GM23338 (cell line): ENCODE data around the gene MYLK. TPM values are rescaled to one million over a fixed set of nuclear protein-coding genes. Genes with fewer than 3 reads are reported as not detected.

Experiments used
- ATAC-seq: fragments of 200-7000 bp; cut with Tn5 transposase; 3 replicates; pipeline ENCODE4 v1.9.1; 2020
- DNase-seq: peaks from one replicate; pipeline ENCODE4 v3.0.0-alpha.2; 2015; ENCODE audit warnings: low spot score
- H2AFZ ChIP-seq: fragments of 200-600 bp; sonication (generic); 2 replicates; pipeline ENCODE4 v1.8.0; 2016; ENCODE audit warnings: antibody characterized with exemption, mild to moderate bottlenecking, moderate library complexity
- H3F3A ChIP-seq: fragments of 200-600 bp; sonication (generic); replicated peaks from 2 replicates; pipeline ENCODE4 v1.8.0; 2017; ENCODE audit warnings: antibody characterized with exemption, mixed run types, low read depth
- H3K27ac ChIP-seq: fragments of 200-600 bp; sonication (generic); 2 replicates; pipeline ENCODE4 v1.6.1; 2016; ENCODE audit warnings: low read depth
- H3K27me3 ChIP-seq: fragments of 200-600 bp; sonication (generic); 2 replicates; pipeline ENCODE4 v1.8.0; 2016; ENCODE audit warnings: mild to moderate bottlenecking, mixed run types, moderate library complexity; ENCODE audit not compliant: insufficient read depth
- H3K36me3 ChIP-seq: fragments of 200-600 bp; sonication (generic); 2 replicates; pipeline ENCODE4 v1.8.0; 2016; ENCODE audit warnings: mild to moderate bottlenecking; ENCODE audit not compliant: insufficient read depth
- H3K4me1 ChIP-seq: fragments of 200-600 bp; sonication (generic); 2 replicates; pipeline ENCODE4 v1.8.0; 2016; ENCODE audit warnings: mild to moderate bottlenecking, moderate library complexity; ENCODE audit not compliant: insufficient read depth
- H3K4me2 ChIP-seq: fragments of 200-600 bp; sonication (generic); 2 replicates; pipeline ENCODE4 v1.7.1; 2017; ENCODE audit warnings: mixed run types
- H3K4me3 ChIP-seq: fragments of 200-600 bp; sonication (generic); 2 replicates; pipeline ENCODE4 v1.6.1; 2016; ENCODE audit warnings: mixed run types
- H3K79me2 ChIP-seq: fragments of 200-600 bp; sonication (generic); replicated peaks from 2 replicates; pipeline ENCODE4 v1.8.0; 2017; ENCODE audit warnings: mild to moderate bottlenecking; ENCODE audit not compliant: insufficient read depth
- H3K9me2 ChIP-seq: fragments of 200-600 bp; sonication (generic); 2 replicates; pipeline ENCODE4 v1.8.0; 2017; ENCODE audit not compliant: insufficient read depth
- H4K20me1 ChIP-seq: fragments of 200-600 bp; sonication (generic); replicated peaks from 2 replicates; pipeline ENCODE4 v1.8.0; 2017; ENCODE audit warnings: mild to moderate bottlenecking; ENCODE audit not compliant: insufficient read depth
- H3K27ac Mint-ChIP-seq: 2 replicates; pipeline ENCODE4 v1.8.0; 2020; ENCODE audit warnings: inconsistent platforms, mild to moderate bottlenecking, moderate library complexity, mixed read lengths
- H3K27me3 Mint-ChIP-seq: 3 replicates; pipeline ENCODE4 v1.8.0; 2022; ENCODE audit warnings: low read depth, mild to moderate bottlenecking, moderate library complexity, mixed read lengths, inconsistent platforms; ENCODE audit not compliant: insufficient read depth, poor library complexity
- H3K36me3 Mint-ChIP-seq: 3 replicates; pipeline ENCODE4 v1.8.0; 2021; ENCODE audit warnings: low read depth, mild to moderate bottlenecking, inconsistent platforms, moderate library complexity, mixed read lengths
- H3K4me1 Mint-ChIP-seq: 3 replicates; pipeline ENCODE4 v1.8.0; 2020; ENCODE audit warnings: mild to moderate bottlenecking, inconsistent platforms, mixed read lengths
- H3K4me3 Mint-ChIP-seq: 3 replicates; pipeline ENCODE4 v1.8.0; 2021; ENCODE audit warnings: moderate library complexity, mild to moderate bottlenecking, inconsistent platforms, mixed read lengths
- H3K9me3 Mint-ChIP-seq: 3 replicates; pipeline ENCODE4 v1.8.0; 2020; ENCODE audit warnings: moderate library complexity, mild to moderate bottlenecking, inconsistent platforms, mixed read lengths
- CREB1 ChIP-seq: fragments of 250-450 bp; sonication (Bioruptor Pico); IDR thresholded peaks from 2 replicates; pipeline ENCODE4 v1.5.0; 2020; ENCODE audit warnings: low read depth, mild to moderate bottlenecking, moderate library complexity
- EZH2 ChIP-seq: fragments of 200-600 bp; sonication (generic); IDR thresholded peaks from one replicate; pipeline ENCODE4 v1.8.0; 2017; ENCODE audit warnings: antibody characterized with exemption, mild to moderate bottlenecking, low read depth; ENCODE audit not compliant: unreplicated experiment
- EZH2phosphoT487 ChIP-seq: fragments of 200-600 bp; sonication (generic); IDR thresholded peaks from one replicate; pipeline ENCODE4 v1.8.1; 2018; ENCODE audit warnings: antibody characterized with exemption; ENCODE audit not compliant: unreplicated experiment
- JUNB ChIP-seq: IDR thresholded peaks from one replicate; pipeline ENCODE4 v1.6.1; 2016; ENCODE audit warnings: antibody characterized with exemption; ENCODE audit not compliant: unreplicated experiment
- NANOG ChIP-seq: IDR thresholded peaks from 2 replicates; pipeline ENCODE4 v1.6.1; 2016; ENCODE audit warnings: antibody characterized with exemption, borderline replicate concordance
- POLR2AphosphoS5 ChIP-seq: IDR thresholded peaks from 2 replicates; pipeline ENCODE4 v1.6.1; 2016; ENCODE audit warnings: antibody characterized with exemption, low read depth
- REST ChIP-seq: IDR thresholded peaks from one replicate; pipeline ENCODE4 v1.6.1; 2018; ENCODE audit warnings: antibody characterized with exemption; ENCODE audit not compliant: unreplicated experiment
- STAT1 ChIP-seq: IDR thresholded peaks from one replicate; pipeline ENCODE4 v1.6.1; 2016; ENCODE audit warnings: antibody characterized with exemption; ENCODE audit not compliant: unreplicated experiment
- ZNF114 ChIP-seq: fragments of 250-450 bp; sonication (Bioruptor Pico); IDR thresholded peaks from 2 replicates; pipeline ENCODE4 v1.5.0; 2020; ENCODE audit warnings: mild to moderate bottlenecking, moderate library complexity
- ZNF331 ChIP-seq: fragments of 250-450 bp; sonication (Bioruptor Pico); IDR thresholded peaks from 2 replicates; pipeline ENCODE4 v1.5.0; 2020; ENCODE audit warnings: low read depth, mild to moderate bottlenecking, moderate library complexity
- polyA plus RNA-seq: library from polyadenylated mRNA; unstranded; fragments of >200 nt; fragmentation: Nextera tagmentation; extraction: Ambion mirVana; gene quantifications from 2 replicates; pipeline ENCODE4 v1.2.1, GENCODE V29; 2016
- total RNA-seq: library from RNA; depleted of rRNA; stranded (reverse); fragments of >200 nt; shearing (Covaris generic); gene quantifications from 2 replicates; pipeline ENCODE4 v1.2.3, GENCODE V29; 2014
- TF ChIP-seq, protein P1 (sequence below), 2 experiments: fragments of 200-600 bp in 1 of 2; sonication (generic) in 1 of 2; conservative IDR thresholded peaks; 2 replicates each; pipeline versions ENCODE4 v1.5.1 to v1.6.1; 2016 to 2017; ENCODE audit warnings: antibody characterized with exemption in 2 of 2, low read depth in 2 of 2, mild to moderate bottlenecking in 2 of 2, moderate library complexity in 1 of 2
- TF ChIP-seq, protein P2 (sequence below): IDR thresholded peaks from 2 replicates; pipeline ENCODE4 v1.6.1; 2016; ENCODE audit warnings: antibody characterized with exemption
- TF ChIP-seq, protein P3 (sequence below): fragments of 250-450 bp; sonication (Bioruptor Pico); IDR thresholded peaks from 2 replicates; pipeline ENCODE4 v1.5.0; 2020; ENCODE audit warnings: mild to moderate bottlenecking, moderate library complexity

Gene MYLK
- total and polyA plus RNA-seq, 2 experiments from 2014 or later, result 11.5 to 17.9 TPM

- no peak overlapping the region for H3K4me3 Mint-ChIP-seq
- no peaks in the 10 kb centered on the region for H3F3A ChIP-seq
- H3K4me1 ChIP-seq, result no peaks in the 10 kb centered on the region
- no peaks in the 10 kb centered on the region for H3K4me1 Mint-ChIP-seq
- no peak overlapping the region for H3K27ac ChIP-seq
- H3K27me3 Mint-ChIP-seq, result peaks cover 4% of the 10 kb centered on the region
- TF ChIP-seq STAT1, result no peak
- TF ChIP-seq ZNF114 (CRISPR knock-in tag), result no peak
- TF ChIP-seq EZH2phosphoT487, result no peak
- TF ChIP-seq, protein P1, sequence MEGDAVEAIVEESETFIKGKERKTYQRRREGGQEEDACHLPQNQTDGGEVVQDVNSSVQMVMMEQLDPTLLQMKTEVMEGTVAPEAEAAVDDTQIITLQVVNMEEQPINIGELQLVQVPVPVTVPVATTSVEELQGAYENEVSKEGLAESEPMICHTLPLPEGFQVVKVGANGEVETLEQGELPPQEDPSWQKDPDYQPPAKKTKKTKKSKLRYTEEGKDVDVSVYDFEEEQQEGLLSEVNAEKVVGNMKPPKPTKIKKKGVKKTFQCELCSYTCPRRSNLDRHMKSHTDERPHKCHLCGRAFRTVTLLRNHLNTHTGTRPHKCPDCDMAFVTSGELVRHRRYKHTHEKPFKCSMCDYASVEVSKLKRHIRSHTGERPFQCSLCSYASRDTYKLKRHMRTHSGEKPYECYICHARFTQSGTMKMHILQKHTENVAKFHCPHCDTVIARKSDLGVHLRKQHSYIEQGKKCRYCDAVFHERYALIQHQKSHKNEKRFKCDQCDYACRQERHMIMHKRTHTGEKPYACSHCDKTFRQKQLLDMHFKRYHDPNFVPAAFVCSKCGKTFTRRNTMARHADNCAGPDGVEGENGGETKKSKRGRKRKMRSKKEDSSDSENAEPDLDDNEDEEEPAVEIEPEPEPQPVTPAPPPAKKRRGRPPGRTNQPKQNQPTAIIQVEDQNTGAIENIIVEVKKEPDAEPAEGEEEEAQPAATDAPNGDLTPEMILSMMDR (conservative IDR thresholded peaks at IDR 0.05; ENCODE audit: low read depth in 2 of 2), result no peak
- no peak for TF ChIP-seq JUNB
- TF ChIP-seq POLR2AphosphoS5, result no peak
- TF ChIP-seq, protein P2, sequence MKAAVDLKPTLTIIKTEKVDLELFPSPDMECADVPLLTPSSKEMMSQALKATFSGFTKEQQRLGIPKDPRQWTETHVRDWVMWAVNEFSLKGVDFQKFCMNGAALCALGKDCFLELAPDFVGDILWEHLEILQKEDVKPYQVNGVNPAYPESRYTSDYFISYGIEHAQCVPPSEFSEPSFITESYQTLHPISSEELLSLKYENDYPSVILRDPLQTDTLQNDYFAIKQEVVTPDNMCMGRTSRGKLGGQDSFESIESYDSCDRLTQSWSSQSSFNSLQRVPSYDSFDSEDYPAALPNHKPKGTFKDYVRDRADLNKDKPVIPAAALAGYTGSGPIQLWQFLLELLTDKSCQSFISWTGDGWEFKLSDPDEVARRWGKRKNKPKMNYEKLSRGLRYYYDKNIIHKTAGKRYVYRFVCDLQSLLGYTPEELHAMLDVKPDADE, result no peak
- TF ChIP-seq REST, result no peak
- no peak for TF ChIP-seq CREB1 (CRISPR knock-in tag)
- TF ChIP-seq, protein P3, sequence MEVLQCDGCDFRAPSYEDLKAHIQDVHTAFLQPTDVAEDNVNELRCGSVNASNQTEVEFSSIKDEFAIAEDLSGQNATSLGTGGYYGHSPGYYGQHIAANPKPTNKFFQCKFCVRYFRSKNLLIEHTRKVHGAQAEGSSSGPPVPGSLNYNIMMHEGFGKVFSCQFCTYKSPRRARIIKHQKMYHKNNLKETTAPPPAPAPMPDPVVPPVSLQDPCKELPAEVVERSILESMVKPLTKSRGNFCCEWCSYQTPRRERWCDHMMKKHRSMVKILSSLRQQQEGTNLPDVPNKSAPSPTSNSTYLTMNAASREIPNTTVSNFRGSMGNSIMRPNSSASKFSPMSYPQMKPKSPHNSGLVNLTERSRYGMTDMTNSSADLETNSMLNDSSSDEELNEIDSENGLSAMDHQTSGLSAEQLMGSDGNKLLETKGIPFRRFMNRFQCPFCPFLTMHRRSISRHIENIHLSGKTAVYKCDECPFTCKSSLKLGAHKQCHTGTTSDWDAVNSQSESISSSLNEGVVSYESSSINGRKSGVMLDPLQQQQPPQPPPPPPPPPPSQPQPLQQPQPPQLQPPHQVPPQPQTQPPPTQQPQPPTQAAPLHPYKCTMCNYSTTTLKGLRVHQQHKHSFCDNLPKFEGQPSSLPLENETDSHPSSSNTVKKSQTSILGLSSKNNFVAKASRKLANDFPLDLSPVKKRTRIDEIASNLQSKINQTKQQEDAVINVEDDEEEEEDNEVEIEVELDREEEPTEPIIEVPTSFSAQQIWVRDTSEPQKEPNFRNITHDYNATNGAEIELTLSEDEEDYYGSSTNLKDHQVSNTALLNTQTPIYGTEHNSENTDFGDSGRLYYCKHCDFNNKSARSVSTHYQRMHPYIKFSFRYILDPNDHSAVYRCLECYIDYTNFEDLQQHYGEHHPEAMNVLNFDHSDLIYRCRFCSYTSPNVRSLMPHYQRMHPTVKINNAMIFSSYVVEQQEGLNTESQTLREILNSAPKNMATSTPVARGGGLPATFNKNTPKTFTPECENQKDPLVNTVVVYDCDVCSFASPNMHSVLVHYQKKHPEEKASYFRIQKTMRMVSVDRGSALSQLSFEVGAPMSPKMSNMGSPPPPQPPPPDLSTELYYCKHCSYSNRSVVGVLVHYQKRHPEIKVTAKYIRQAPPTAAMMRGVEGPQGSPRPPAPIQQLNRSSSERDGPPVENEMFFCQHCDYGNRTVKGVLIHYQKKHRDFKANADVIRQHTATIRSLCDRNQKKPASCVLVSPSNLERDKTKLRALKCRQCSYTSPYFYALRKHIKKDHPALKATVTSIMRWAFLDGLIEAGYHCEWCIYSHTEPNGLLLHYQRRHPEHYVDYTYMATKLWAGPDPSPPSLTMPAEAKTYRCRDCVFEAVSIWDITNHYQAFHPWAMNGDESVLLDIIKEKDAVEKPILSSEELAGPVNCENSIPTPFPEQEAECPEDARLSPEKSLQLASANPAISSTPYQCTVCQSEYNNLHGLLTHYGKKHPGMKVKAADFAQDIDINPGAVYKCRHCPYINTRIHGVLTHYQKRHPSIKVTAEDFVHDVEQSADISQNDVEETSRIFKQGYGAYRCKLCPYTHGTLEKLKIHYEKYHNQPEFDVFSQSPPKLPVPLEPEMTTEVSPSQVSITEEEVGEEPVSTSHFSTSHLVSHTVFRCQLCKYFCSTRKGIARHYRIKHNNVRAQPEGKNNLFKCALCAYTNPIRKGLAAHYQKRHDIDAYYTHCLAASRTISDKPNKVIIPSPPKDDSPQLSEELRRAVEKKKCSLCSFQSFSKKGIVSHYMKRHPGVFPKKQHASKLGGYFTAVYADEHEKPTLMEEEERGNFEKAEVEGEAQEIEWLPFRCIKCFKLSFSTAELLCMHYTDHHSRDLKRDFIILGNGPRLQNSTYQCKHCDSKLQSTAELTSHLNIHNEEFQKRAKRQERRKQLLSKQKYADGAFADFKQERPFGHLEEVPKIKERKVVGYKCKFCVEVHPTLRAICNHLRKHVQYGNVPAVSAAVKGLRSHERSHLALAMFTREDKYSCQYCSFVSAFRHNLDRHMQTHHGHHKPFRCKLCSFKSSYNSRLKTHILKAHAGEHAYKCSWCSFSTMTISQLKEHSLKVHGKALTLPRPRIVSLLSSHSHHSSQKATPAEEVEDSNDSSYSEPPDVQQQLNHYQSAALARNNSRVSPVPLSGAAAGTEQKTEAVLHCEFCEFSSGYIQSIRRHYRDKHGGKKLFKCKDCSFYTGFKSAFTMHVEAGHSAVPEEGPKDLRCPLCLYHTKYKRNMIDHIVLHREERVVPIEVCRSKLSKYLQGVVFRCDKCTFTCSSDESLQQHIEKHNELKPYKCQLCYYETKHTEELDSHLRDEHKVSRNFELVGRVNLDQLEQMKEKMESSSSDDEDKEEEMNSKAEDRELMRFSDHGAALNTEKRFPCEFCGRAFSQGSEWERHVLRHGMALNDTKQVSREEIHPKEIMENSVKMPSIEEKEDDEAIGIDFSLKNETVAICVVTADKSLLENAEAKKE (CRISPR knock-in tag), result no peak
- no peak for TF ChIP-seq NANOG
- TF ChIP-seq ZNF331 (CRISPR knock-in tag), result no peak
- TF ChIP-seq EZH2, result no peak
- no peak overlapping the region for H3K4me3 ChIP-seq
- no peaks in the 10 kb centered on the region; the same call in 1 of the 2 replicates for H3K36me3 ChIP-seq
- DNase-seq, result no peak
- H3K9me2 ChIP-seq, result no peaks in the 10 kb centered on the region
- no peak for ATAC-seq
- H3K36me3 Mint-ChIP-seq, result peaks cover 23% of the 10 kb centered on the region
- no peak overlapping the region for H3K4me2 ChIP-seq
- no peak overlapping the region for H3K27ac Mint-ChIP-seq
- peaks cover 6% of the 10 kb centered on the region for H3K9me3 Mint-ChIP-seq
- H3K79me2 ChIP-seq, result no peaks in the 10 kb centered on the region
- no peaks in the 10 kb centered on the region for H3K27me3 ChIP-seq
- H4K20me1 ChIP-seq, result no peaks in the 10 kb centered on the region
- H2AFZ ChIP-seq, result no peak overlapping the region
Measured at GRCh38 chr3:123658118-123658851, 225.8 kb downstream of the MYLK start.
